ENCODE results near the gene ZNF407.

Gene ZNF407

DNA sequence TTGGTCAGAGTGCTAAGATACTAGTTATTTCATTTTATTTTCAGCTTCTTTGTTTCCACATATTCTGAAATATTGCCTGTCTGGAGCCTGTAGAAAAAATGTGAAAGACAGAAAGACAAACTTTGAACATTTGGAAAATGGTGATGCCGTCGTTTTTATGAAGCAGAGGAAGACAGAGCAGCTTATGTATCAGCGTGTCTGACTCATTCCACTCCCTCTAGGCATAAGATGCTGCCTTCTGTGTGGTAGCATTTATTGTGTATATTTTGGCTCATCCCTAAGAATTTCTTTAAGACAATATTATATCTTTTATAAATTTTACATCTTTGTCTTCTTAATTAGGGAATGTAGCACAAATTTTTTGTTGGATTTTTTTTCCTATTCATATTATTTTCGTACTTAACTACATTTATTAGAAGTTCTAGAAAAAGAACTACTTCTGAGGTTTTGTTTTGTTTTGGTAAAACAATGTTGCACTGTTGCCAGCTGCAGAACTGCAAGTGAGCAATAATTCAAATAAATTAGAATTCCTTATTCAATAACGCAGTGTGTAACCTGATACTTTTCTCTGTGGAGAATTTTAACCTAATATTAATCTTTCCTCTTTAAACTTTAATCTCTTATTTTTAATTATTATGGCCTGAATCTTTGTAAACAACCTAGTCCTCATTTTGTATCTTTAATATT is 300.4 kb downstream of the ZNF407 start:
- Histone ChIP-seq H2BK15ac (replicated peaks; ENCODE audit: low read depth) (no peak overlapping the region), H3K4ac (ENCODE audit: low read depth, low read length) (no peak overlapping the region), H4K5ac (ENCODE audit: low read length) (no peak overlapping the region), H4K8ac (ENCODE audit: low read depth, low read length) (no peak overlapping the region), H3K9ac (ENCODE audit: low read length) (no peak overlapping the region), H3K23ac (ENCODE audit: low read length) (no peak overlapping the region), H3K79me2 (ENCODE audit: control insufficient read depth, insufficient read depth, low read length) (no peaks in the 10 kb centered on the region), H3K36me3 (ENCODE audit: control insufficient read depth, insufficient read depth, low read length) (no peaks in the 10 kb centered on the region), H3K4me1 (ENCODE audit: control insufficient read depth, low read depth, low read length) (no peaks in the 10 kb centered on the region), H3K18ac (ENCODE audit: low read length) (no peak overlapping the region), H2AK5ac (ENCODE audit: low read length) (no peak overlapping the region), H2BK120ac (ENCODE audit: low read depth, low read length) (no peak overlapping the region), H3K79me1 (ENCODE audit: low read length) (no peaks in the 10 kb centered on the region), H3K27ac (ENCODE audit: low read depth, low read length) (no peak overlapping the region), H3K4me2 (ENCODE audit: low read length) (no peak overlapping the region), H3K4me3 (ENCODE audit: low read length) (no peak overlapping the region), H3K27me3 (ENCODE audit: insufficient read depth, low read length, poor library complexity) (no peaks in the 10 kb centered on the region), H3K56ac (ENCODE audit: low read length) (no peak overlapping the region), H2BK5ac (ENCODE audit: low read length) (no peak overlapping the region)
- no peak for DNase-seq
- WGBS (ENCODE audit: extremely low coverage, insufficient coverage, low lambda C conversion rate): no CpG with 5 or more reads among the region's 5 CpGs

DNA sequence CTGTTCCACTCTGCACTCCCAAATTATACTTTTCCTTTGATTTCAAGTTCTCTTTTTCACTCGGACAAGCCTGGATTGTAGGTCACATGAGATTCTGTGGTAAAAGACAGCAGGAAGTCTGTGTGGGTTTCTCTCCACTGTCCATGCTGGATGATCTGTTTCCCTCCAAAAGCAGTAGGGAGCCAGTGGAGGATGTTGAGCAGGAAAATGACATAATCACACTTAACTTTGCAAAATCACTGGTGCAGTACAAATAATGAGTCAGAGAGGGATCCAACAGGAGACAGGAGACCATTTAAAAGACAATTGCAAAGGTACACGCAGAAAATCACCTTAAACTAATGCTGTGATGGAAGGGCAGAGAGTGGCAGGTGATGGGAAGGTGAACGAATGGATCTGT is 301.3 kb downstream of the ZNF407 start:
- WGBS (ENCODE audit: extremely low coverage, insufficient coverage, low lambda C conversion rate): no CpG with 5 or more reads among the region's 3 CpGs

DNA sequence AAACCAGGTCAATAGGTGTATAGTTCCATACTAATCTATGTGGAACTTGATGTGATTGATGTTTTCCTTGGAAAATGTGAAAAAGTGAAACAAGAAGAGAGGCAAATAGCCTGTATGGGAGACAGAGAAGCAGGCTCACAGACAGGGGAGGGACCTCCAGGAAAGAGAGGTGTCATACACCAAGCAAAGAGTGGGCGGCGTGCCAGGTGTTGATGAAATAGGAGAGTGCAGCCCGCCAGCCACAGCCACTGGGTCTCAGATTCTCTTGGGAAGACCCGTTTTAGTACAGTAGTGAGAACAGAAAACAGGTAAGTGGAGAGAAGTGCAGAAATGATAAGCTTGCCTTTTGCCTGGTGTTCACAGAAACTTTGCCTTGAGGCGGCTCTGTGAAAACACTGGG is 301.9 kb downstream of the ZNF407 start:
- H3K4me1 ChIP-seq (ENCODE audit: control insufficient read depth, low read depth, low read length): no peaks in the 10 kb centered on the region
- H2AK5ac ChIP-seq (ENCODE audit: low read length): no peak overlapping the region
- WGBS (ENCODE audit: extremely low coverage, insufficient coverage, low lambda C conversion rate): no CpG with 5 or more reads among the region's 5 CpGs
- H2BK15ac ChIP-seq (replicated peaks; ENCODE audit: low read depth): no peak overlapping the region
- no peak overlapping the region for H2BK5ac ChIP-seq (ENCODE audit: low read length)
- H3K4me2 ChIP-seq (ENCODE audit: low read length): no peak overlapping the region
- H3K18ac ChIP-seq (ENCODE audit: low read length): no peak overlapping the region
- H3K79me1 ChIP-seq (ENCODE audit: low read length): no peaks in the 10 kb centered on the region
- H3K56ac ChIP-seq (ENCODE audit: low read length): no peak overlapping the region
- no peaks in the 10 kb centered on the region for H3K36me3 ChIP-seq (ENCODE audit: control insufficient read depth, insufficient read depth, low read length)
- no peaks in the 10 kb centered on the region for H3K79me2 ChIP-seq (ENCODE audit: control insufficient read depth, insufficient read depth, low read length)
- H3K23ac ChIP-seq (ENCODE audit: low read length): no peak overlapping the region
- no peaks in the 10 kb centered on the region for H3K27me3 ChIP-seq (ENCODE audit: insufficient read depth, low read length, poor library complexity)
- no peak overlapping the region for H3K27ac ChIP-seq (ENCODE audit: low read depth, low read length)
- no peak for DNase-seq
- H4K5ac ChIP-seq (ENCODE audit: low read length): no peak overlapping the region
- H3K4ac ChIP-seq (ENCODE audit: low read depth, low read length): no peak overlapping the region
- H4K8ac ChIP-seq (ENCODE audit: low read depth, low read length): no peak overlapping the region
- H3K9ac ChIP-seq (ENCODE audit: low read length): no peak overlapping the region
- no peak overlapping the region for H3K4me3 ChIP-seq (ENCODE audit: low read length)
- H2BK120ac ChIP-seq (ENCODE audit: low read depth, low read length): no peak overlapping the region

More for the DNA sequence above, 301.3 kb downstream of the ZNF407 start:
- Histone ChIP-seq H3K4me2 (ENCODE audit: low read length) (no peak overlapping the region), H2AK5ac (ENCODE audit: low read length) (no peak overlapping the region), H3K4ac (ENCODE audit: low read depth, low read length) (no peak overlapping the region), H4K8ac (ENCODE audit: low read depth, low read length) (no peak overlapping the region), H2BK120ac (ENCODE audit: low read depth, low read length) (no peak overlapping the region), H3K4me3 (ENCODE audit: low read length) (no peak overlapping the region), H3K9ac (ENCODE audit: low read length) (no peak overlapping the region), H3K23ac (ENCODE audit: low read length) (no peak overlapping the region), H2BK15ac (replicated peaks; ENCODE audit: low read depth) (no peak overlapping the region), H4K5ac (ENCODE audit: low read length) (no peak overlapping the region), H2BK5ac (ENCODE audit: low read length) (no peak overlapping the region), H3K18ac (ENCODE audit: low read length) (no peak overlapping the region), H3K79me2 (ENCODE audit: control insufficient read depth, insufficient read depth, low read length) (no peaks in the 10 kb centered on the region), H3K56ac (ENCODE audit: low read length) (no peak overlapping the region), H3K27ac (ENCODE audit: low read depth, low read length) (no peak overlapping the region), H3K4me1 (ENCODE audit: control insufficient read depth, low read depth, low read length) (no peaks in the 10 kb centered on the region), H3K36me3 (ENCODE audit: control insufficient read depth, insufficient read depth, low read length) (no peaks in the 10 kb centered on the region), H3K27me3 (ENCODE audit: insufficient read depth, low read length, poor library complexity) (no peaks in the 10 kb centered on the region), H3K79me1 (ENCODE audit: low read length) (no peaks in the 10 kb centered on the region)
- DNase-seq: no peak

DNA sequence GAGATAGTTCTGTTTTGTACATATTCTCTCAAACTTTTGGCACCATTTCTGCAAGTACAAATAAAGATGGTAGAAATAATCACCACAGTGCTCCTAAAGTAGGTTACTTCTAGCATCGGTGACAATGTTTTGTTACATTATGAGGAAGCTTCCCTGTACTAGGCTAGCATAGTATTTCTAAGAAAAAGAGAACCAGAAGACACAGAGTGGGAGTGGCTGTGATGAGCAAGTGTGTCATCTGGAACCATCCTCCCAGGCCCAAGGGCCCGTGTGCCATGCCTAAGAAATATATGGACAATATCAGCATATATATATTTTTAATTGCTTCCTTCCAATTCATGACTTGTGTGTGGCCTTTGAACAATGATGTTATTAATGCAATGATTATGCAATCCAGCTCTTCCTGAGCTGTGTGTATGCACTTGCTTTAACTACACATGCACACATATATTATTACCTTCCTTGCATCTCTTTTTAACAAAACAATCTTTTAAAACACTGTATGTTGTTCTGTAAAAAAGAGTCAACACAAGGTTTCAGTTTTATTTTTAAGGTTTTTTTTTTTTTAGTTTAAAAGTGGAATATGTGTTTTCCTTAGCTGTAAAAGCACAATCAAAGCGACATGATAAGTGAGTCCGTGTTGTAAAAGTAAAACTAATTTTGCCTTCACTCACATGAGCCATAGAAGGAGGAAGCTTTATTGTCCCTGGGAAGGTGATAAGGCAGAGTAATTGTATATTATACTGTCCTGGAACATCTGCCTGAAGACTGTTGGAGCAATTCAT is 303.9 kb downstream of the ZNF407 start:
- no peak overlapping the region for H3K4me2 ChIP-seq (ENCODE audit: low read length)
- H3K56ac ChIP-seq (ENCODE audit: low read length): no peak overlapping the region
- H2BK5ac ChIP-seq (ENCODE audit: low read length): no peak overlapping the region
- H2BK120ac ChIP-seq (ENCODE audit: low read depth, low read length): no peak overlapping the region
- no peaks in the 10 kb centered on the region for H3K36me3 ChIP-seq (ENCODE audit: control insufficient read depth, insufficient read depth, low read length)
- H3K18ac ChIP-seq (ENCODE audit: low read length): no peak overlapping the region
- no peak overlapping the region for H4K8ac ChIP-seq (ENCODE audit: low read depth, low read length)
- H2AK5ac ChIP-seq (ENCODE audit: low read length): no peak overlapping the region
- no peak overlapping the region for H3K9ac ChIP-seq (ENCODE audit: low read length)
- no peaks in the 10 kb centered on the region for H3K27me3 ChIP-seq (ENCODE audit: insufficient read depth, low read length, poor library complexity)
- H3K4ac ChIP-seq (ENCODE audit: low read depth, low read length): no peak overlapping the region
- H2BK15ac ChIP-seq (replicated peaks; ENCODE audit: low read depth): no peak overlapping the region
- no peaks in the 10 kb centered on the region for H3K79me2 ChIP-seq (ENCODE audit: control insufficient read depth, insufficient read depth, low read length)
- no peak overlapping the region for H3K23ac ChIP-seq (ENCODE audit: low read length)
- H3K4me3 ChIP-seq (ENCODE audit: low read length): no peak overlapping the region
- no peak overlapping the region for H3K27ac ChIP-seq (ENCODE audit: low read depth, low read length)
- no peaks in the 10 kb centered on the region for H3K79me1 ChIP-seq (ENCODE audit: low read length)
- no peaks in the 10 kb centered on the region for H3K4me1 ChIP-seq (ENCODE audit: control insufficient read depth, low read depth, low read length)
- no CpG with 5 or more reads among the region's 4 CpGs for whole genome bisulfite sequencing (ENCODE audit: extremely low coverage, insufficient coverage, low lambda C conversion rate)
- H4K5ac ChIP-seq (ENCODE audit: low read length): no peak overlapping the region
- no peak for DNase-seq

DNA sequence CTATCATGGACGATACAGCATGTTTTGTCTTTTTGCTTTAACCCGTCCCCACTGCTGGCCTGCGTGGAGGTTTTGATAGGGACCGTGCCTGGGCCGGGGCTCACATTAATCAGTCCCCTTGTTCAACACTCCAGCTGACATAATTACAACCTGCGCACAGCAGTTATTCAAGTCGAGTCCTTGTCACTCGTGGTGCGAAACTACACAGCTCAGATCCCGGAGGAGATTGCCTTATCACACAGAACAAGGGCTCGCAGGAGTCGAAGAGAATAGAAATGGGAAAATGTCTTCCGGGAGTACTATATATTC is 304.4 kb downstream of the ZNF407 start:
- Histone ChIP-seq H2AK5ac (ENCODE audit: low read length) (no peak overlapping the region), H3K56ac (ENCODE audit: low read length) (no peak overlapping the region), H3K23ac (ENCODE audit: low read length) (no peak overlapping the region), H3K79me2 (ENCODE audit: control insufficient read depth, insufficient read depth, low read length) (no peaks in the 10 kb centered on the region), H3K79me1 (ENCODE audit: low read length) (no peaks in the 10 kb centered on the region), H3K27me3 (ENCODE audit: insufficient read depth, low read length, poor library complexity) (no peaks in the 10 kb centered on the region), H4K8ac (ENCODE audit: low read depth, low read length) (no peak overlapping the region), H3K18ac (ENCODE audit: low read length) (no peak overlapping the region), H2BK5ac (ENCODE audit: low read length) (no peak overlapping the region), H3K4me3 (ENCODE audit: low read length) (no peak overlapping the region), H3K27ac (ENCODE audit: low read depth, low read length) (no peak overlapping the region), H3K4me2 (ENCODE audit: low read length) (no peak overlapping the region), H3K4me1 (ENCODE audit: control insufficient read depth, low read depth, low read length) (no peaks in the 10 kb centered on the region), H3K4ac (ENCODE audit: low read depth, low read length) (no peak overlapping the region), H2BK15ac (replicated peaks; ENCODE audit: low read depth) (no peak overlapping the region), H4K5ac (ENCODE audit: low read length) (no peak overlapping the region), H2BK120ac (ENCODE audit: low read depth, low read length) (no peak overlapping the region), H3K36me3 (ENCODE audit: control insufficient read depth, insufficient read depth, low read length) (no peaks in the 10 kb centered on the region), H3K9ac (ENCODE audit: low read length) (no peak overlapping the region)
- no CpG with 5 or more reads among the region's 13 CpGs for WGBS (ENCODE audit: extremely low coverage, insufficient coverage, low lambda C conversion rate)
- DNase-seq: no peak
